Esophagus muscularis mucosa (tissue), 3 donors: ENCODE data around the gene LMBRD2.

Experiments
- POLR2A ChIP-seq: fragments of 450-650 bp; IDR thresholded peaks from one replicate; pipeline ENCODE4 v1.6.1; 2017; ENCODE audit warnings: antibody characterized with exemption, moderate library complexity, mild to moderate bottlenecking, low read depth
- POLR2AphosphoS5 ChIP-seq, 2 donors: sonication (generic); formaldehyde crosslinking; IDR thresholded peaks; one replicate each; pipeline ENCODE4 v1.6.1; 2017; ENCODE audit warnings: antibody characterized with exemption in 2 of 2
- TF ChIP-seq, protein P1 (sequence below), 3 experiments: fragments of 200-600 bp in 2 of 3; fragments of 450-650 bp in 1 of 3; sonication (generic) in 2 of 3; IDR thresholded peaks; one replicate each; pipeline ENCODE4 v1.5.1; 2017 to 2019; ENCODE audit warnings: antibody characterized with exemption in 3 of 3, mild to moderate bottlenecking in 2 of 3, moderate library complexity in 1 of 3

DNA sequence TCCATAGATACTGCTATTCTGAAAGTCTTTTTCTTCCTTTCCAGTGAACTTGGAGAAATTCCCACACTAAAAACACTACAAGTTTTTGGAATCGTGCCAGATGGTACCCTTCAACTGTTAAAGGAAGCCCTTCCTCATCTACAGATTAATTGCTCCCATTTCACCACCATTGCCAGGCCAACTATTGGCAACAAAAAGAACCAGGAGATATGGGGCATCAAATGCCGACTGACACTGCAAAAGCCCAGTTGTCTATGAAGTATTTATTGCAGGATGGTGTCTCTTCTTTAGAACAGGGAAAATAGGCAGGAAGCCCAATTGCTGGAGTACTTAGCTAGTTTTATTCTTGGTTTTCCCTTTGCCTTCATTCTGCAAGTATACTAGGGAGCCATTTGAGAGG is 30.1 kb upstream of the LMBRD2 start:
- TF ChIP-seq POLR2A, result no peak
- TF ChIP-seq POLR2AphosphoS5 (IDR thresholded peaks at IDR 0.05), result no peak
- TF ChIP-seq, protein P1, sequence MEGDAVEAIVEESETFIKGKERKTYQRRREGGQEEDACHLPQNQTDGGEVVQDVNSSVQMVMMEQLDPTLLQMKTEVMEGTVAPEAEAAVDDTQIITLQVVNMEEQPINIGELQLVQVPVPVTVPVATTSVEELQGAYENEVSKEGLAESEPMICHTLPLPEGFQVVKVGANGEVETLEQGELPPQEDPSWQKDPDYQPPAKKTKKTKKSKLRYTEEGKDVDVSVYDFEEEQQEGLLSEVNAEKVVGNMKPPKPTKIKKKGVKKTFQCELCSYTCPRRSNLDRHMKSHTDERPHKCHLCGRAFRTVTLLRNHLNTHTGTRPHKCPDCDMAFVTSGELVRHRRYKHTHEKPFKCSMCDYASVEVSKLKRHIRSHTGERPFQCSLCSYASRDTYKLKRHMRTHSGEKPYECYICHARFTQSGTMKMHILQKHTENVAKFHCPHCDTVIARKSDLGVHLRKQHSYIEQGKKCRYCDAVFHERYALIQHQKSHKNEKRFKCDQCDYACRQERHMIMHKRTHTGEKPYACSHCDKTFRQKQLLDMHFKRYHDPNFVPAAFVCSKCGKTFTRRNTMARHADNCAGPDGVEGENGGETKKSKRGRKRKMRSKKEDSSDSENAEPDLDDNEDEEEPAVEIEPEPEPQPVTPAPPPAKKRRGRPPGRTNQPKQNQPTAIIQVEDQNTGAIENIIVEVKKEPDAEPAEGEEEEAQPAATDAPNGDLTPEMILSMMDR (IDR thresholded peaks at IDR 0.05), result no peak
